Kidney glomerular epithelial cell (primary cell): ENCODE measurements around the gene NUCB2.
"Not testable (repeated sequence)": the region's sequence is repeated elsewhere in the genome, so short reads cannot be mapped to it uniquely, and the experiment has no call there.

Experiments used
- DNase-seq: peaks from one replicate; lab custom pipeline; 2025; lab: John Stamatoyannopoulos, UW

Gene NUCB2

DNA sequence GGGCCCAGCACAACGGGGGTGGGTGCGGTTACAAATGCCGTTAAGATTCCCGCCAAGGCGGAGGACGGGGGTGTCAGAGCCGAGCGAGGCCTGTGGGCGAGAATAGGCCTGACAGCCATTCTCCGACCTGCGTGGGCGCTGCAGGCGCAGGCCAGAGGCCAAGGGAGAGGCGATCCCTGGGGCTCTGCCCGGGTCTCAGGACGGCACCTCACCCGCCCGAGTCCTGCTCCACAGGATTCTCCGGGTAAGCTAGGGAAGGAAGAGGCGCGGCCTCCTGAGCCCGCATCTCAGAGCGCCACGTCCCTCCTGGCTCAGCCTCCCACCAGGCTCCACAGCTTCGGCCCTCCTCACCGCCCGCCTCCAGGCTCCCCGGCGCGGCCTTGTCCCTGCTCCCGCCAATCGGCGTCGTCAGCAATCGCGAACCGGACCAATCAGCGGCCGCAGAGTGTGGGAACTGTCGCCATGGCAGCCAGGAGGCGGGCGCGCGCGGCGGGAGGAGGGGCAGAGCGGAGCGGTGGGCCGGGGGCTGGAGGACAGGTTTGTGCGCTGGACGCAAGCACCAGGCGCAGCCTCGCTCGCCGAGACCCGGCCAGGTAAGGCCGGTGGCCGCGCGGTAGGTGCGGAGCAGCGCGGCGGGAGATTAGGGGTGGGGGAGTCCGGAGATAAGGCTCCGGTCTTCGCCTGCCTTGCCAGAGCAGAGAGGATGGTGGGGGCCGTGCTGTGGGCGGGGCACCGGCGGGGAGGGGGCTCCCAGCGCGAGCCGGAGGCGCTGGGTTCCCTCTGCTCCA, at the start of gene NUCB2:
TSS of gene NUCB2 (plus strand) at position 504 of the 788 bp plus-strand sequence. CDS start 18,585 bp downstream, outside the sequence.
- DNase-seq, result peak; percentile 81

DNA sequence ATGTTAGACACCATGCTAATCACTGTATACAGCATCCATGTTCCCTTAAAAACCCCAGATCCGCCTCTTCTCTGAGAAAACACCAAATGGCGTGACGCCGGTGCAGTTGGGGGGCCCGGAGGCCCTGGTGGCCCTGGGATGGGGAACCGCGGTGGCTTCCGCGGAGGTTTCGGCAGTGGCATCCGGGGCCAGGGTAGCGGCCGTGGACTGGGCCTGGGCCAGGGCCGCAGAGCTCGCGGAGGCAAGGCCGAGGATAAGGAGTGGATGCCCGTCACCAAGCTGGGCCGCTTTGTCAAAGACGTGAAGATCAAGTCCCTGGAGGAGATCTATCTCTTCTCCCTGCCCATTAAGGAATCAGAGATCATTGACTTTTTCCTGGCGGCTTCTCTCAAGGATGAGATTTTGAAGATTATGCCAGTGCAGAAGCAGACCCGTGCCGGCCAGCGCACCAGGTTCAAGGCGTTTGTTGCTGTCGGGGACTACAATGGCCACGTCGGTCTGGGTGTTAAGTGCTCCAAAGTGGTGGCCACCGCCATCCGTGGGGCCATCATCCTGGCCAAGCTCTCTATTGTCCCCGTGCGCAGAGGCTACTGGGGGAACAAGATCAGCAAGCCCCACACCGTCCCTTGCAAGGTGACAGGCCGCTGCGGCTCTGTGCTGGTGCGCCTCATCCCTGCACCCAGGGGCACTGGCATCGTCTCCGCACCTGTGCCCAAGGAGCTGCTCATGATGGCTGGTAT, 48.2 kb upstream of the NUCB2 start:
- DNase-seq, result not testable (repeated sequence)

DNA sequence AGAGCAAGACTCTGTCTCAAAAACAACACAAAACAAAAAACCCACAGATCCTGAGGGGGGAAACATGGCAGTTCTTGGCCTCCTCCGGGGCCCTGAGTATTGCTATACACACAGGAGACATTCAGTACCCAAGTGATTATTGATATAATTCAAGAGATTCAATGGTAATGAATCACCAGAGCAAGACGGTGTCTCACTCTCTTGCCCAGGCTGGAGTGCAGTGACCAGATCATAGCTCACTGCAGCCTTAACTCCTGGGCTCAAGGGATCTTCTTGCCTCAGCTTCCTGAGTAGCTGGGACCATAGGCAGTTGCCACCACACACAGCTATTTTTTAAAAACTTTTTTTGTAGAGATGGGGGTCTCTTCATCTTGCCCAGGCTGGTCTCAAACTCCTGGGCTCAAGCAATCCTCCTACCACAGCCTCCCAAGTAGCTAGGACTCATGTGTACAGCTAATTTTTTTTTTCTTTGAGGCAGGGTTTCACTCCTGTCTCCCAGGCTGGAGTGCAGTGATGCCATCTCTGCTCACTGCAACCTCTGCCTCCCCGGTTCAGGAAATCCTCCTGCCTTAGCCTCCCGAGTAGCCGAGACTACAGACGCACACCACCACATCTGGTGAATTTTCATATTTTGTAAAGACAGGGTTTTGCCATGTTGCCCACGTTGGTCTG, 46.9 kb upstream of the NUCB2 start:
- no peak for DNase-seq

DNA sequence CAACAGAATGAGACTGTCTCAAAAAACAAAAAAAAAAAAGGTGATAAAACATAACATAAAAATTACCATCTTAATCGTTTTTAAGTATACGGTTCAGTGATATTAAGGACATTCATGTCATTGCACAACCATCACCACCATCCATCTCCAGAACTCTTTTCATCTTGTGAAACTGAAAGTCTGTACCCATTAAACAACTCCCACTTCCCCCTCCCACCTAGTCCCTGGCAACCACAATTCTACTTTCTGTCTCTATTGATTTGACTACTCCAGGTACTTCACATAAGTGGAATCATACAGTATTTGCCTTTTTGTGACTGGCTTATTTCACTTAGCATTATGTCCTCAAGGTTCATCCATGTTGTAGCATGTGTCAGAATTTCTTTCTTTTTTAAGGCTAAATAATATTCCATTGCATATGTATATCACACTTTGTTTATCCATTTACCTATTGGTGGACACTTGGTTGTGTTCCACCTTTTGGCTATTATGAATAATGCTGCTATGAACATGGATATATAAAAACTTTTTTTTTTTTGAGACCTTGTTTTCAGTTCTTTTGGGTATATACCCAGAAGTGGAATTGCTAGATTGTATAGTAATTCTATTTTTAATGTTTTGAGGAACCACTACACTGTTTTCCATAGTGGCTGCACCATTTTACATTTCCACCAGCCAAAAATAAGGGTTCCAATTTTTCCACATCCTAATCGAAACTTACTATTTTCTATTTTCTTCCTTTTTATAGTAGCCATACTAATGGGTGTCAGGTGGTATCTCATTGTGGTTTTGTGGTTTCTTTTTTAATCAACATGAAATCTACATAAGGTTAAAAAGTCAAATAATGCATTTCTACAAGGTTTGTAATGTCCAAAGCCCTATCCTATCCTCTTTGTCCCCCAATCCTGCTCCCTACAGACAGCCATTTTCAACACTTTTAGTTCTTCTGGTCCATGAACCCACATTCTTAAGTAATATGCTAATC, 45.4 kb upstream of the NUCB2 start:
- DNase-seq, result no peak

DNA sequence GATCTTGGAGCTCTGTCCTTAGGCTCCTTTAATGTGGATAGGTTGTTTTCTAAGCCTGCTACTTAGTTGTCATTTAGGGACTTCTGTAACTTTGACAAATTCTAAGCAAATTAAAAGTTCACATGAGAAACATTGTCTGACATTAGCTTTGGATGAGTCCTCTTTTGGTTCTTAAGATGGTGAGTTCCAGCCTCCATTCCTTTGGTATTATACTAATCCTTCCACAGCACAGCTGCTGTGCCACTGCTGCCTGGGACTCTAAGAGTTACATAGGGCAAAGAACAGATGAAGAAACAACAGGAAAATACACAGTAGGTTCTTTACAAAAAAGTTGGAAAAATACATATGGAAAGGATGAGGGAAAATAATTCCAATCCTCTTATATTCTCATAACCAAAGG, 43.4 kb upstream of the NUCB2 start:
- DNase-seq, result no peak

DNA sequence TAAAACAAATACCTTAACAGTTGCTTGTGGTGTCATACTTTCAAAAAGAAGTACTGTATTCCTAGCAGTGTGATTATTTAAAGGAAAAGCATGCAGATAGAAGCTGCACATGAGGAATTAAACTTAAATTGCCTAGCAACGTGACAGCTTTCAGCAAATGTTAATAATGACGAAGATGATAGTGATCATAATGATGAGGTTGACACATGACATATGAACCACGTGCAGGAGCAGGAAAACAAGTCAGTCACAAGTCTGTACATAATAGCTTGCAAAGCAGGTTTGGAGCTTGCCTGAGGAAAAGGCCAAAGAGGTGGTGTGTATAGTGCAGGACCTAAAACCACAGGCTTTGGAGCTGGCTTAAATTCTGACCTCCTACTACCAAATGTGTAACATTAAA, 38.2 kb upstream of the NUCB2 start:
- no peak for DNase-seq

DNA sequence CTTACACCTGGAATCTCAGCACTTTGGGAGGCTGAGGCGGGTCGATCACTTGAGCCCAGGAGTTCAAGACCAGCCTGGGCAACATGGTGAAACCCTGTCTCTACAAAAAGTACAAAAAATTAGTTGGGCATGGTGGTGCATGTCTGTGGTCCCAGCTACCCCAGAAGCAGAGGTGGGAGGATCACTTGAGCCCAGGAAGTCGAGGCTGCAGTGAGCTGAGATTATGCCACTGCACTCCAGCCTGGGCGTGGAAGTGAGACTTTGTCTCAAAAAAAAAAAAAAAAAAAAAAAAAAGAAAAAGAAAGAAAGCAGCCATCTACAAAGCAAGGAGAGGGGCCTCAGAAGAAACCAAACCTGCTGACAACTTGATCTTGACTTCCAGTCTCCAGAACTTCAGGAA, 36.6 kb upstream of the NUCB2 start:
- DNase-seq, result not testable (repeated sequence)

DNA sequence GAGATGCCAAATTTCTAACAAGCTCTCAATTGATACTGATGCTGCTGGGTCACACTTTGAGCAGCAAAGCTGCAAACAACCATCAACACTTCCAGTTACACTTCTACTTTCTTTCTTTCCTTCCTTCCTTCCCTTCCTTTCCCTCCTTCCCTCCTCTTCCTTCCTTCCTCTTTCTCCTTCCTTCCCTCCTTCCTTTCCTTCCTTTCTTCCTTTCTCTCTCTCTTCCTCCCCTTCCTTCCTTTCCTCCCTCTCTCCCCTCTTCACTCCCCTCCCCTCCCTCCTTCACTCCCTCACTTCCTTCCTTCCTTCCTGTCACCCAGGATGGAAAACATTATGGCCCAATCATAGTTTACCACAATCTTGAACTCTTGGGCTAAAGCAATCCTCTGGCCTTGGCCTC, 35.8 kb upstream of the NUCB2 start:
- DNase-seq, result no peak

DNA sequence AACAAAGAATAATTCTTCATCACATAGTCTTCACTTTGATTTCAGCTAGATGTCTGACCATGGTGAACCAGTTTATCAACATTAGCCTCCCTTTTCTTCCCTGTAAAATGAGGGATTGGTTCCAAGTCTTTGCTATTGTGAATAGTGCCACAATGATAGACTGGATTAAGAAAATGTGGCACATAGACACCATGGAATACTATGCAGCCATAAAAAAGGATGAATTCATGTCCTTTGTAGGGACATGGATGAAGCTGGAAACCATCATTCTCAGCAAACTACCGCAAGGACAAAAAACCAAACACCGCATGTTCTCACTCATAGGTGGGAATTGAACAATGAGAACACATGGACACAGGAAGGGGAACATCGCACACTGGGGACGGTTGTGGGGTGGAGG, 33.6 kb upstream of the NUCB2 start:
- not testable (repeated sequence) for DNase-seq

DNA sequence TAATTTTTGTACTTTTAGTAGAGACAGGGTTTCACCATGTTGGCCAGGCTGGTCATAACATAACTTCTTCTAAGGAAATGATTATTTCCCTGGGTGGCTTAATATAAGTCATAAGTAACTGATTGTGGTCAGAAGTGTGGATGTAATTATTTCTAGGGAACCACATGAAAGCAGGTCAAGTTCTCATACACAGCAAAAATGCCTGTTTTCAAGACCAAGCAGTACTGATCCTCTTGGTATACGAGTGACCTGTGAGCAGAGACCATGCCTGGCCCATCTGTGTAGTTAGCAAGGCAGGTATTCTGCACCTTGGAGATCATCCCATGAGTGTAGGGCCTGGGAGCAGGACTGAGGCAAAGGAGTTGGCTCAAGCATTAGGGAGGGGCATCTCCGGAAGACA, 32.5 kb upstream of the NUCB2 start:
- DNase-seq, result no peak

DNA sequence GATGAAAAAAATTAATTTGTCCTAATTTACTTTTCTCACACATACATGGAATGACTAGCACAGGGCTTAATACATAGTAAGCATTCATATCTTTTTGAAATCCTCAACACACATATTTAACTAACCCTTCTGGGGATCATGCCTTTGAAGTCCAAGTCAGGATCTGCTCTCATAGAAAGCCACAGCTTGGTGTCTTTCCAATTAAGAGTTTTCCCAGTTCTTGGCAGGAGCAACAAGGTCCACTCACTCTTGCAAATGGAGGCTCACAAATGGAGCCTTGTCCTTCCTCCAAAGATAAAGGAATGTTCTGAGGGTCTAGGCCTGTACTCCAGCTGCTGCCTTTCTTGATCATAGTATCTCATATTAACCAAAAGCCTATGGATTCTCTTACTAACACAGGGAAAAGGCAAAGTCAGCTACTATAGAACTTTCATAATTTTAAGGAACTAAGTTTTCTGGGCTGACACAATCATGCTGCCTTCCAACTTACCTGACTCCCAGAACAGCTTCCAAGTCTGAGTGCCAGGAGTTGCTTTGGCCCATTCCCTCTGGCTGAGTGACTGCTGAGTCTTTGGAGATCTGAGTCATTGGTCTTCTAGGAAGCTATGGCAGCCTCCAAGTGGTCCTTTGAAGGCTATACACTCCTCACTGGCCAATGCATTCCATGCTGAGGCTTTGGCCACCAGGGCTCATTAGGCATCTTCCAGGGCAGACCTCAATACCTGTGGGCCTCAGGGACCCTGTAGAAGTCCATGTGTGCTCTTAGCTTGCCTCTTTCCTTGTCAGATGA, 25.8 kb upstream of the NUCB2 start:
- DNase-seq, result no peak

DNA sequence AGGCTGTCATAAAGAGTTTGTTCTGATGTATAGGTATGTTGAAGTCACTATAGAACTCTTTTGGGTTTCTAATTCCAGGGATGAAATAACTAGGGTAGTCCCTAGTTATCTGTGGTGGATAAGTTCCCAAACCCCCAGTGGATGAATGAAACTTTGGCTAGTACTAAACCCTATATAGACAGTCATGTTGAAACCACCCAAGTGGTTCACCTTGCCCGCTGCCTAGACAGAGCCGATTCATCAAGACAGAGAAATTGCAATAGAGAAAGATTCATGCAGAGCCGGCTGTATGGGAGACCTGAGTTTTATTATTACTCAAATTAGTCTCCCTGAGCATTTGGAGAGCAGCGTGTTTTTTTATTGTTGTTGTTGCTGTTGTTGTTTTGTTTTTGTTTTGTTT, 23.8 kb upstream of the NUCB2 start:
- DNase-seq, result no peak

DNA sequence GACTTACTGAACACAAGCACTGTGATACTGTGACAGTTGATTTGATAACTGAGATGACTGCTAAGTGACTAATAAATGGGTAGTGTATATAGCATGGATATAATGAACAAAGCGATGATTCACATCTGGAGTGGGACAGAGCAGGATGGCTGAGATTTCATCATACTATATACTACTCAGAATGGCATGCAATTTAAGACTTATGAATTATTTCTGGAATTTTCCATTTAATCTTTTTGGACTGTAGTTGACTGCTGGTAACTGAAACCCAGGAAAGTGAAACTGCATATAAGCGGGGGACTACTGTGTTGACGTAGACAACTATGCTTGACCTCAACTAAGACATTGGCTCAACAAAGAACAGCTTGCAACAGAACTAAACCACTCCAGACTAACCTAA, 20.0 kb upstream of the NUCB2 start:
- DNase-seq, result no peak

DNA sequence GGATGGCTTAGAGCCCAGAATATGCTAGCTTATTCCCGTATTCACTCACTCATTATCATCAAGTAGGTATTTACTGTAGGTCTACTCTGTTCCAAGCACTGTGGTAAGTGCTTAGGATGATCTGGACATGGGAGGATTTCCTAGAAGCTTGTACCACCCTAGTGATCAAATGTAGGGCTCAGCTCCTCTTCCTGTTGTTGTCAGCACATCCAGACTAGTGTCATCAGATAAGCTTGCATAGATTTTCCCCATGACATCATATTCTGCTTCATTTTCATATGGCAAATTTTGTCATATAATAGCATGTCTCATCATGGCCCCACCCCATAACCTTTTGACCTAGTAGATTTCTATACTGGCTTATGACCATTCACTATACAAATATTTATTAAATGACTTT, 19.3 kb upstream of the NUCB2 start:
- no peak for DNase-seq

DNA sequence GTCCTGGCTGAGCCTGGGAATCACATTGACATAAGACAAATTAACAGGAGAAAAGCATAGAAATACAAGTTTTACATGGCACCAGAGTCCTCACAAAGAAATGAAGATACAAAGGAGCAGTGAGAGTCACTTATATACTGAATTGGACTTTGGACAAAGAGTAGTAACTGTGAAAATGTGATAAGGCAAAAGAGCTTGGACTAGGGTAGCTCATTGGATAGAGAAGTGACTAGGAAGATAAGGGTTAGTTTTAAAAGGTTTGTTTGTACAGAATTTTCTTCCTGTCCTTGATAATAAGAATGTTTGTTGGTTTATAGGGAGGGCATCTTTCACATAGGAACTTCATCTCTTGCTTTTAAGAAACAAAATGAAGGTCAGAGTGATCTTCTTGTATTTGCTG, 17.9 kb upstream of the NUCB2 start:
- no peak for DNase-seq

DNA sequence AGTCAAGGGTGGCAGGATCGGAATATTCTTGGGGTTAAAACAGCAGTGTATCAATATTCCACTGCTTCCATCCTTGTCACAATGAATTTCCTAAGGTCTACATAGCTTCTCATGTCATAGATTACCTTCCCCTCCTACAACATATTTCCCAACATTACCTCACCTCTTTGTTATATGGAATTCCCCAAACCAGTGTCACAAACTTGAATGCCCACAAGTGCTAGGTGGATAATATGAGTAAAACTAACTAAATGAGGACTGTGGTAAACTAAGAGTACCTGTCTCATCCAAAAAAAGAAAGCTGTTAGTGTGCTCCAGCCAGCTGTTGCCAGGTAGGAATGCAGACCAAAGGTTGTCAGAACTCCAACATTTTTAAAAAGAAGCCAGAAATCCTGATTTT, 17.0 kb upstream of the NUCB2 start:
- peak; percentile 10 for DNase-seq

DNA sequence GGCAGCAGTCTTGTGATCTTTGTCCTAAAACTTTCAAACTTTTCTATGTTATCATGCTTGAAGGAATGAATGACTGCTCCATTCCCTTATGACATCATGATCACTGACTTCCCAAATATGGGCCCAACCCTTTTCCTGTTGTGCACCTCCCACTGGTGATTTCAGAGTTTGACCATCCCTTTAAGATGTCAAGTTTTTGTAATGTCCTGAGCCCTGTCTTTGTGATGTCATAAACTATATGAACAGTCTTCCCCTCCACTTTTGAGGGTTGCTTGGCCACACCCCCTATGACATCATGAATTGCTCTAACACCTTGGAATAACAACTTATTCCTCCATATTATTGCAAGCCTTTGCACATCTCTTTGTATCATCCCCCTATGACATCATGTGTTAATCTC, 16.5 kb upstream of the NUCB2 start:
- no peak for DNase-seq

DNA sequence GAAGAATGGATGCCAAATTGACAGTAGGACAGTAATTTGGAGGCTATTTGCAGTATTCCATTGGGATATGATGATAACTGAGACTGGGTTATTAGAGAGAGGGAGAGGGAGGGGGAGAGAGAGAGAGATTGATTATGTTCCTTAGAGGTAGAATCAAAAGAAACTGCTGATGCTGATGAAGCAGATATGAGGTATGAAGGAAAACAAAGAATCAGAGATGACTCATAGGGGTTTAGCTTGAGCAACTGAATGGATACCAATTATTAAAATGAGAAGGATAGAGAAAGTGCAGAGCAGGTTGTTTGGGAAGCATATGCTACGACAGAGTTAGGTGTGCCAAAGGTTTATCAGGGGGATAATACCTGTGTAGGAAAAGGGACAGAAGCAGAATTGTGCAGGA, 12.8 kb upstream of the NUCB2 start:
- DNase-seq, result peak; percentile 63

DNA sequence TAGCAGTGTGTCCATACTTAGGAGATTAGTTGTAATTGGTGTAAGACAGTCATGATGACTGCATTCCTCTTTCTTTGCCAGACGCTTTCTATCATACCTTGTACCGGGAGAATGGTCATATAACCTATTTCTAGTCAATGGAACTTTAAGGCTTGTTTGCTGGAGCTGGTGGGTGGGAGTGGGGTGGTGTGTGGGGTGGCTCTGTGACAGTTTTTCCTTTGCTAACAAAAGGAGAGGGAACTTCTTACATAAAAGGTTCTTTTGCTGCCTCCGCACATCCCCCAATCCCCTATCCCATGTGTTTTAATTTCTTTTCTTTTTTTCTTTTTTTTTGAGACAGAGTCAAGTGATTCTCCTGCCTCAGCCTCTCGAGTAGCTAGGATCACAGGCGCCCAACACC, 9.8 kb upstream of the NUCB2 start:
- no peak for DNase-seq

DNA sequence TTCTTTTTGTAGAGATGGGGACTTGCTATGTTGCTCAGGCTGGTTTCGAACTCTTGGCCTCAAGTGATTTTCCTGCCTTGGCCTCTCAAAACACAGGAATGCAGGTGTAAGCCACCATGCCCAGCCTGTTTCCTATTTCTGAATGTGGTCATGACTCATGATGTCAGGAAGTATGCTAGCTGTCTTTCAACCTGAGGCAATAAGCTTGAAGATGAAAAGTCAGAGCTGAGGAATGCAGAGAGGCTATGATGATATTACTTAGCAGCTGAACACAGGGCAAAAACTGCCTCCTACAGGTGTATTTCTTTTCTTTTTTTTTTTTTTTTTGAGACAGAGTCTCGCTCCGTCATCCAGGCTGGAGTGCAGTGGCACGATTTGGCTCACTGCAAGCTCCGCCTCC, 9.0 kb upstream of the NUCB2 start:
- peak; percentile 93 for DNase-seq

DNA sequence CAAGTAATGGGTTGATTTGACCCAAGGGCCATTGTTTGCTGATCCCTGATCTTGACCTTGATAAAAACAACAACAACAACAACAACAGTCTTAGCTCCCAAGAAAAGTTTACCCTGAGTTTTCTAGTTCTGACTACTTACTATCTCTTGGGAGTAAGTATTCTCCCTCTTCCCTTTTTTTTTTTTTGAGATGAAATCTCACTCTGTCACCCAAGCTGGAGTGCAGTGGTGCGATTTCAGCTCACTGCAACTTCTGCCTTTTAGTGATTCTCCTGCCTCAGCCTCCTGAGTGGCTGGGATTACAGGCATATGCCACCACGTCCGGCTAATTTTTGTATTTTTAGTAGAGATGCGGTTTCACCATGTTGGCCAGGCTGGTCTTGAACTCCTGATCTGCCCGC, 8.0 kb upstream of the NUCB2 start:
- not testable (repeated sequence) for DNase-seq
